Fibroblast of skin of abdomen (primary cell): Measurements from ENCODE around the gene EIF3C. TPM values are rescaled to one million over a fixed set of nuclear protein-coding genes. Genes with fewer than 3 reads are reported as not detected.
"Not testable (repeated sequence)": the region's sequence is repeated elsewhere in the genome, so short reads cannot be mapped to it uniquely, and the experiment has no call there.

Source experiments
- DNase-seq: peaks from one replicate; pipeline ENCODE4 v3.0.0-alpha.2; 2013
- polyA plus RNA-seq, 2 experiments: library from polyadenylated mRNA; unstranded; fragments of 120-200 nt; gene quantifications; one replicate each; pipeline ENCODE4 v1.2.1, GENCODE V29; 2013; ENCODE audit not compliant: insufficient read length in 2 of 2

Gene EIF3C, protein sequence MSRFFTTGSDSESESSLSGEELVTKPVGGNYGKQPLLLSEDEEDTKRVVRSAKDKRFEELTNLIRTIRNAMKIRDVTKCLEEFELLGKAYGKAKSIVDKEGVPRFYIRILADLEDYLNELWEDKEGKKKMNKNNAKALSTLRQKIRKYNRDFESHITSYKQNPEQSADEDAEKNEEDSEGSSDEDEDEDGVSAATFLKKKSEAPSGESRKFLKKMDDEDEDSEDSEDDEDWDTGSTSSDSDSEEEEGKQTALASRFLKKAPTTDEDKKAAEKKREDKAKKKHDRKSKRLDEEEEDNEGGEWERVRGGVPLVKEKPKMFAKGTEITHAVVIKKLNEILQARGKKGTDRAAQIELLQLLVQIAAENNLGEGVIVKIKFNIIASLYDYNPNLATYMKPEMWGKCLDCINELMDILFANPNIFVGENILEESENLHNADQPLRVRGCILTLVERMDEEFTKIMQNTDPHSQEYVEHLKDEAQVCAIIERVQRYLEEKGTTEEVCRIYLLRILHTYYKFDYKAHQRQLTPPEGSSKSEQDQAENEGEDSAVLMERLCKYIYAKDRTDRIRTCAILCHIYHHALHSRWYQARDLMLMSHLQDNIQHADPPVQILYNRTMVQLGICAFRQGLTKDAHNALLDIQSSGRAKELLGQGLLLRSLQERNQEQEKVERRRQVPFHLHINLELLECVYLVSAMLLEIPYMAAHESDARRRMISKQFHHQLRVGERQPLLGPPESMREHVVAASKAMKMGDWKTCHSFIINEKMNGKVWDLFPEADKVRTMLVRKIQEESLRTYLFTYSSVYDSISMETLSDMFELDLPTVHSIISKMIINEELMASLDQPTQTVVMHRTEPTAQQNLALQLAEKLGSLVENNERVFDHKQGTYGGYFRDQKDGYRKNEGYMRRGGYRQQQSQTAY
- polyA plus RNA-seq (2013, experiment 1 of 2; ENCODE audit: insufficient read length) = 503 TPM
- 479 TPM for polyA plus RNA-seq (2013, experiment 2 of 2; ENCODE audit: insufficient read length)

DNA sequence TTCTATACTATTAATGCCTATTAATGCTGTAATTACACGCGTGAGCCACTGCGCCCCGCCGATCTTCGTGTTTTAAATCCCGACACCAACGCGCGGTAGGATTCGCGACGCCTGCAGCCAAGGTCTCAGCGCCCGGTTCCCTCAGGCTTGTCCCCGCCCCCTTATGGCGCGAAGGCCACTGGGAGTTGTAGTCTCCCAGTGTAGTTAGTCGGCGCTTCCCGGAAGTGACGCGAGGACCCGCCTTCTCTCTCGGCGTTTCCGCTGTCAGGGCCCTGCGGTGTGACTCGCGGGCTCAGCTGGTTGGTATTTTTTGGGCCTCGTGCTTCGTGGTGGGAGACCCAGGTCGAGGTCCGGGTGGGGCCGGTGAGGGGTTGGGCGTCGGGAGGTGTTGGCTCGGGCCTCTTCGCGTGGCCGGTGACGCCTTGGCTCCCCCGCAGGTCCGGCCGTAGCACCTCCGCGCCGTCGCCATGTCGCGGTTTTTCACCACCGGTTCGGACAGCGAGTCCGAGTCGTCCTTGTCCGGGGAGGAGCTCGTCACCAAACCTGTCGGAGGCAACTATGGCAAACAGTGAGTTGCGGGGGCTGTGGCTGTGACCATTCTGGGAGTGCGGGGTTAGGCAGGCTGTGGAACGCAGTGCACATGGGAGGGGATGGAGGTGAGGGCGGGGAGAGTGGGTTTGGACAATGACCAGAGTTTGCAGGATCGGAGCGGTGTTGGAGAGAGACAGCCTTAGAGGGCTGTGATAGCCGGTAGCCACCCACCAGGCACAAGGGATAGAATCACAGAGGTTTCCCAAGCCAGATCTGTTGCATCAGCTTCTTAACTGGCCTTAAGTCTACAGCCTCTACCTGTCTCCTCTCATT is at the start of gene EIF3C:
EIF3C (plus strand) TSS at position 245 of the 864 bp plus-strand sequence; CDS start at position 468, 223 bp downstream.
- not testable (repeated sequence) for DNase-seq

DNA sequence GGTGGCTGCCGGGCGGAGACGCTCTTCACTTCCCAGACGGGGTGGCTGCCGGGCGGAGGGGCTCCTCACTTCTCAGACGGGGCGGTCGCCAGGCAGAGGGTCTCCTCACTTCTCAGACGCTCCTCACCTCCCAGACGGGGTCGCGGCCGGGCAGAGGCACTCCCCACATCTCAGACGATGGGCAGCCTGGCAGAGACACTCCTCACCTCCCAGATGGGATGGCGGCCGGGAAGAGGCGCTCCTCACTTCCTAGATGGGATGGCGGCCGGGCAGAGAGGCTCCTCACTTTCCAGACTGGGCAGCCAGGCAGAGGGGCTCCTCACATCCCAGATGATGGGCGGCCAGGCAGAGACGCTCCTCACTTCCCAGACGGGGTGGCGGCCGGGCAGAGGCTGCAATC is 45.0 kb upstream of the EIF3C start:
- not testable (repeated sequence) for DNase-seq

DNA sequence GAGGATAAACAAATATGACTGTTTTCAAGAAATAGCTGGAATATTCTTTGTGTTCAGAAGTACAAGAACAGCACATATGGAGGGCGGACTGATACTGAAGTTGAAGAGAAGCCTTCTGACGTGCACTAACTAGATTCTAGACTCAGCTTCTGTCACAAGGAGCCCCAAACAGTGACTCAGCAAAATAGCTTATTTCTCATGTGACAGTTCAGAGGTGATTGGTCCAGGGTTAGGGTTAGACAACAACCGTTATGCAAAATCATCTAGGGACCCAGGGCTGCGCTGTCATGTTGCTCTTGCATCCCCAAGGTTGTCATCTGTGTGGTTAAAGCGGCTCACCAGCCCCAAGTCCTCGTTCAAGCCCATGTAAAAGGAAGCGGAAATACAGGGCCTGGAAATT is 43.8 kb upstream of the EIF3C start:
- DNase-seq = not testable (repeated sequence)

DNA sequence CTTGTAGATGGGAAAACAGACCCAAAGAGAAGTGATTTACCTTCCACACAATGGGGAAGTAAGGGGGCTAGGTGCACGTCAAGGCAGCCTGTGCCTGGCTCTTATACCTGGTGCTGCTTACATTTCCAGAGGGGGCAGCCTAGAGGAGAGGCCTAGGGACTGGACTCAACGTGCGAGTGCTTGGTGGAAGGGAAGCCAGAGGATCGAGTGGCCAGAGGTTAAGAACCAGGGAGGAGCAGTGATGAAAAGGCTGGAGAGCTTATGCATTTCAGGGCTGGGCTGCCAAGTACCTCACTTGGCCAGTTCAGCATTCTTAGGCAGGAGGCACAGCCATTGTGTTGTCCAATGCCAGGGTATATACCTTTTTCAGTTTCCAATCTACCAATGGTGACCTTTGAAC is 43.1 kb upstream of the EIF3C start:
- DNase-seq = not testable (repeated sequence)

DNA sequence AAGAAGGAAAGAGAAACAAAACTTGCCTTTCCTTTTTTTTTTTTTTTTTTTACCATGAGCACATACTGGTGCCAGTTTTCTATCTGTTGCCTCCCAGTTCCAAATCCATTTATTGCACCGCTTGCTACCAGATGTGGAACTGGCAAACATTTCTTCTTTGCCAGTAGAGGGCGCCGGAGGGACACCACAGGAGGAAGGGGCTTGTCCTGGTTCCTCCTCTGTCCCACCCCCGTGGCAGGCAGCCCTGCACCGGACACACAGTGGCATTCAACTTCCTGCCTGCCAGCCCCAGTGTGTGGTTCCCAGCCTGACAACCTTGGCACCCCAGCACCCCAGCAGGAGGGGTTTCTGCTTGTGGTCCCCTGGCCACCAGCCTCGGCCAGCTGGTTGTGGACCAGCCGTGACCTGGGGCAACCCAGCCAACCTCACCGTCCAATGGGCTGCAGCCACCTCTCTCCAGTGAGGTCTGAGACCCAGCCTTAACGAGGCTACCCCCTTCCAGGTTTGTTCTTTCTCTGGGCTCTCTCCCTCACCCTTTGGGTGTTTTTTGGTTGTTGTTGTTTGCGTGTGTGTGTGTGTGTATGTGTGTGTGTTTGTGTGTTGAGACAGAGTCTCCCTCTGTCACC is 22.8 kb upstream of the EIF3C start:
- DNase-seq = not testable (repeated sequence)

DNA sequence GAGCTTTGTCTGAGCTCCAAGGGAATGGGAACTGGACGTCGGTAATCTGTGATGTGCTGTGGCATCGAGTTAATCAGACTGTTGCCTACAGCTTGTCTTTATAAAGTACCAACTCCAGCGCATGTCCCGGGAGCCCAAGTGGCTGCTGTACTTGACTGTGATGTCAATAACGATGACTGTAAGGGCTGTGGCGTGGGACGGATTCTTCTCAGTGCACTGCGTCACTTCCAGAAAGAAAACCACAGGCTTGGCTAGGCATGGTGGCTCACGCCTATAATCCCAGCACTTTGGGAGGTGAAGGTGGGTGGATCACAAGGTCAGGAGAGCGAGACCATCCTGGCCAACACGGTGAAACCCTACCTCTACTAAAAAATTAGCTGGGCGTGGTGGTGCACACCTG is 21.8 kb upstream of the EIF3C start:
- DNase-seq = not testable (repeated sequence)

DNA sequence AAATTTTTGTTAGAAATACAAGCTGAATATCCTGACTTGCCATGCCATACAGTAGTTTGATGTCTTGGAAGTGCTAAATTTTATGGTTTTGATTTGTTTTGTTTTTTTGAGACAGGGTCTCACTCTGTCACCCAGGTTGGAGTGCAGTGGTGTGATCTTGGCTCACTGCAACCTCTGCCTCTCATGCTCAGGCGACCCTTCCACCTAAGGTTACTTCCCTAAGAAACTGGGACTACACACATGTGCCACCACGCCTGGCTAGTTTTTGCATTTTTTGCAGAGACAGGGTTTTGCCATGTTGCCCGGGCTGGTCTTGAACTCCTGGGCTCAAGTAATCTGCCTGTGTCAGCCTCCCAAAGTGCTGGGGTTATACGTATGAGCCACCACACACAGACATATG is 19.5 kb upstream of the EIF3C start:
- DNase-seq = not testable (repeated sequence)

DNA sequence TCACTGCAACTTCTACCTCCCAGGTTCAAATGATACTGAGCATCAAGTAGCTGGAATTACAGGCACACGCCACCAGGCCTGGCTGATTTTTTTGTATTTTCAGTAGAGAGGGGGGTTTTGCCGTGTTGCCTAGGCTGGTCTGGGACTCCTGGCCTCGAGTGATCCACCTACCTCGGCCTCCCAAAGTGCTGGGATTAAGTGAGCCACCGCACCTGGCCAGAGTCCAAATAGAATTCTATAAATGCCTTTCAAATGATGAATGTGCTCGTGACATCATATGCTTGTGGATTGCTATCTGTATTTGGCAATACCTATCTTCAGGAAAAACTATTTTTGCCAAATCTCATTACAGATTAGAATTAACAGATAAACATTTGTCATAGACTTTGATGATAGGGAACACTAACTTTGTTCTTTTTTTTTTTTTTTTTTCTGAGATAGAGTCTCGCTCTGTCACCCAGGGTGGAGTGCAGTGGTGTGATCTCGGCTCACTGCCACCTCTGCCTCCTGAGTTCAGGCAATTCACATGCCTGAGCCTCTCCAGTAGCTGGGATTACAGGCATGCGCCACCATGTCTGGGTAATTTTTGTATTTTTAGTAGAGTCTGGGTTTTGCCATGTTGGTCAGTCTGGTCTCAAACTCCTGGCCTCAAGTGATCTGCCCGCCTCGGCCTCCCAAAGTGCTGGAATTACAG is 17.9 kb upstream of the EIF3C start:
- DNase-seq = not testable (repeated sequence)

DNA sequence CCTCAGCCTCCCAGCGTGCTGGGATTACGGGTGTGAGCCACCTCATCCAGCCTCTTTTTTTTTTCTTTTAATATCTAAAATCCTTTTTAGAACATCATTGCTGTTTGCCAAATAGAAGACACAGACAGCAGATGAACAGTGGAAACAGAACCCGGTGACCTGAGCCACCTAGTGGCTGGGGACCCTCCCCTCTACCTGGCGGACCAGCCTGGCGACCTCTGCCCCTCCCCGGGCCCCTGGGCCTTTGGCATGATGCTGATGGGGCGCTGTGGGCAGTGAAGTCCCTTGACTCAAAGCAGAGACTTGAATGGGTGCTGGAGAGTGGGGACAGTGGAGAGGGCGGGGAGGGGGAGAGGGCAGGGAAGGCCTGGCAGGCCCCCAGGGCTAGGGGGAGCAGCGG is 11.5 kb upstream of the EIF3C start:
- not testable (repeated sequence) for DNase-seq

DNA sequence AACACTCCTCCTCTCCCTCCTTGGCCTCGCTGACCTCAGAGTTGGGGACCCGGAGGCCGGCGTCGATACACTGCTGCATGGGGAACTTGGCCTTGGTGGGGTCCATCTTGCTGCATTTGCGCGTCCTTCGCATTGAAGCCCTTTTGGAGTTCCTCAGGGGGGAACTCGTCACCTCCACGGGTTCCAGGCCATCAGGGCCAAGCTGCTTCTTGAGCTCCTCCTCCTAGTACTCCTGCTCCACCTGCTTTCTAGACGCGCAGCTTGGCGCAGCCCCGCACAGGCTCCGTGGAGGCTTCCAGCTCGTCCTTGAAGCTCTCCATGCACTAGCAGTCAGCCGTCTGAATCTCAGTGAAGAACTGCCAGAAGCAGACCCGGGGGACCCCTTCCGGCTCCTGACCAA is 10.9 kb upstream of the EIF3C start:
- not testable (repeated sequence) for DNase-seq

DNA sequence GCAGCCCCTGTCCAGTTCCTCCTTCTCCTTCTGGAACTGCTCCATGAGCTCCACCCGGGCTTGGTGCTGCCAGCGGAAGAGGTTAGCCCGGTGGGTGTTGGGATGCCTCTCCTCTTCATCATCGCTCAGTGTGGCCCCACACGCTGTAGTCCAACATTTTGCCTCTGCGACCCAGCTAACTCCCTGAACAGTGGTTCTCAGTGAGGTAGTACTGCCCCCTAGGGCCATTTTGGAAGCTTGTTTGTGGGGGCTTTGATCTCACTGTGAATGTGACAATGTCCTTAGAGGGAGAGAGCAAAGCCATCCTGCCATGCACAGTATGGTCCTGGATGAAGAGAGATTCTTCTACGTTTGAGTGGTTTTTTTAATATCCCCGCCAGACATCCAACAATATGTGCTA is 9.9 kb upstream of the EIF3C start:
- DNase-seq = not testable (repeated sequence)

DNA sequence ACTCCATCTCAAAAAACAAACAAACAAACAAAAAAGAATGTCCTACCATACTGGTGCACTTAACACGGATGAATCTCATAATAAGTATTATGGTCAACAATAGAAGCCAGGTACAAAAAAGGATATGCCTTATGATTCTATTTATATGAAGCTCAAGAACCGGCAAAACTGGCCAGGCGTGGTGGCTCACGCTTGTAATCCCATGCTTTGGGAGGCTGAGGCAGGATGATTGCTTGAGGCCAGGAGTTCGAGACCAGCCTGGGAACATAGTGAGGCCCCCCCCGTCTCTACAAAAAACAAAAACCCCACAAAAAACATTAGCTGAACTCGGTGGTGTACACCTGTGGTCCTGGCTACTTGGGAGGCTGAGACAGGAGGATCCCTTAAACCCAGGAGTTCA is 7.0 kb upstream of the EIF3C start:
- DNase-seq = not testable (repeated sequence)

DNA sequence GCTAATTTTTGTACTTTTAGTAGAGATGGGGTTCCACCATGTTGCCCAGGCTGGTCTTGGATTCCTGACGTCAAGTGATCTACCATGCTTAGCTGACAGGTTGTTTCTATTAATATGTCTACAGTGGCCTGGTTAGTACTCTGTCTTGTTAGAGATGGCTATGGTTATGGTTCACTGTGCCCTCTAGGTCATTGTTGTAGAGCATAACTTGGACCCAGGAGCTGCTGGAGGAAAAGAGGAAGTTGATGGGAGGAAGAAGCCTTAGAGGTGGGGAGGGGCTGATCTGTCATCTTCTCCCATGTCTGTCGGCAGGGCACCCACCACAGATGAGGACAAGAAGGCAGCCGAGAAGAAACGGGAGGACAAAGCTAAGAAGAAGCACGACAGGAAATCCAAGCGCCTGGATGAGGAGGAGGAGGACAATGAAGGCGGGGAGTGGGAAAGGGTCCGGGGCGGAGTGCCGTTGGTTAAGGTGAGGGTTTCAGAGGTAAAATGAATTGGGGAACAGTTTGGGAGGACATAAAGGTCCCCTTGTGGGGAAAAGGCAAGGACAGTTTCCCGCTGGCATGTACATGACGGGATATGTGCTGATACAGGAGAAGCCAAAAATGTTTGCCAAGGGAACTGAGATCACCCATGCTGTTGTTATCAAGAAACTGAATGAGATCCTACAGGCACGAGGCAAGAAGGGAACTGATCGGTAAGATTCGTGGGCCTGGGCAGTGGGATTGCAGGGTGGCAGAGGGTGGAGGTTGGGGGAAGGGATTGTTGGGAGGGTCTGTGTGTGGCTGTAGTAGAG is 11.8 kb downstream of the EIF3C start:
- DNase-seq = not testable (repeated sequence)

DNA sequence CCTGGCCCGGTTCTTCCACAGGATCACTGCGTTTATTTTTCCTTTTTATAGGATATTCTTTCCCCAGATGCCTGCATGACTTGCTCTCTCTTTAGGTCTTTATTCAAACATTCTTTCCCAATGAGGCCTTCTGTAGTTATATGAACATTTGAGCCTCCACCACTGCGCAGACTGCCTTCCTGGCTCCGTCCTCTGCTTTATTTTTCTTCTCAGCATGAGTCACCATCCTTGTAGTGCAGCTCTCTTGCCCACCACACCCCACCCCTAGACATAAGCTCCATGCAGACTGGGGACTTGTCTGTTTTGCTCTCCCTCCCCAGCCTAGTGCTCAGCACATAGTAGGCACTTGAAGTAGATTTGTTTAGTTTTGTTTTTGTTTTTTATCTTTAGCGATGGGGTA is 20.0 kb downstream of the EIF3C start:
- DNase-seq = not testable (repeated sequence)

DNA sequence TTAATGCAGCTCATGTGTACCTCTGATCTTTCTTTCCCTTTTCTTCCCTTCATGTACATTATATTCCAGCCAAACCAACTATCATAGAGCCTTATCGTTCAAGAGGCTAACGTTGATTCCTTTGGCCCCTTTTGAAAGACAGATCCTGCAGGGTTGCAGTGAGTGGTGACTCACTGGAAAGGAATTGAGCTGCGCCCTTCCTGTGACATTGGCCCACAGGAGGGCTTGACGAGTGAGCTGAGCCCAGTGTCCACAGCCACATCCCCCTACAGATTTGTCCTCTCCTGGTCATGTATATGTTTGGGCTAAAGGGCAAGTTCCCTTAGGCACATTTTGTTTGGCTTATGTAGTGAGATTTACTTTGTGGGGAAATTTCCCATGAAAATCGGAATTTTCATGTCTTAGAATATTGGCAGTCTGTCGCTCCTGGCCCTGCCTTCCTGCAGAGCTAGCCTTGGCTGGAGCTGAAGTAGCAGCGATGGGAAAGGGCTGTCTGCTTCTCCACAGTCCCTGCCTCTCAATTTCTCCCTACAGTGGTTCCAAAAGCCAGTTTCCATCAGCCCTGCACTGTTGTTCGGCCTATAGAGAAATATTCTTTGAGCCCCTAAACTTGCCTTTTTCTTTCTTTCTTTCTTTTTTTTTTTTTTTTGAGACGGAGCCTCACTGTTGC is 21.3 kb downstream of the EIF3C start:
- not testable (repeated sequence) for DNase-seq

DNA sequence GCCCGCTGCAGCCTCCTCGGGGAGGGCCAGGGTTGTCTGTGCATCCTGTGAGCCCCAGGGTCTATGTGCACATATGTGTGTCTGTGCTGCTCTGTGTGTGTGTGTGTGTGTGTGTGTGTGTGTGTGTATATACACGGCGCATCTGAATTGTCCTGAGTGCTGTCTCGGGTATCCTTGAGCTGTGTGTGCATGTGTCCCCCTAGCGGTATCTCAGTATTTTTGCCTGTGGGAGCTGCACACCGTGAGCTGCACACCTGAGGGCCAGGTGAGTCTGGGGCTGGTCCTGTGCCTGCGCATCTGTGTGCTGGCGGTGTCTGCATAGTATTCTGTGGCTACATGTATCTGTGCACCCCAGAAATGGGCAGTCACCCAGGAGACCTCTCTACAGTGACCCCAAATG is 28.5 kb downstream of the EIF3C start:
- not testable (repeated sequence) for DNase-seq

DNA sequence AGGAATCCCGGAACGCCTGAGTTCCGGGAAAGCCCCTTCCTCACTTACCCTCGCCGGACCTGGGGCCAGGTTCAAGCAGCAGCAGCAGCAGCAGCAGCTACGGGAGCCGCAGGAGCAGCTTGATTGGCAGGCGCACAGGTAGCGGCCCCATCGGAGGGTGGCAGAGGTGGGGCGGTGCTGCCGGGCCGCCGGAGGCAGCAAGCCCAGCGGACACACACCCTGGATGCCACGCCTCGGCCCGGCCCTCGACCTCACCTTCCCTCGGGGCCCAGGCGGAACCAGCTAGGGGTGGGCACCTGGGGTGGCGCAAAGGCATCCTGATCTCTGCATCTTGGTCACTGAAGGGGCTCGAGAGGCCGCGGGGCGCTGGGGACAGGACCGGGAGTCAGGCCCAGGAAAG is 29.4 kb downstream of the EIF3C start:
- not testable (repeated sequence) for DNase-seq

DNA sequence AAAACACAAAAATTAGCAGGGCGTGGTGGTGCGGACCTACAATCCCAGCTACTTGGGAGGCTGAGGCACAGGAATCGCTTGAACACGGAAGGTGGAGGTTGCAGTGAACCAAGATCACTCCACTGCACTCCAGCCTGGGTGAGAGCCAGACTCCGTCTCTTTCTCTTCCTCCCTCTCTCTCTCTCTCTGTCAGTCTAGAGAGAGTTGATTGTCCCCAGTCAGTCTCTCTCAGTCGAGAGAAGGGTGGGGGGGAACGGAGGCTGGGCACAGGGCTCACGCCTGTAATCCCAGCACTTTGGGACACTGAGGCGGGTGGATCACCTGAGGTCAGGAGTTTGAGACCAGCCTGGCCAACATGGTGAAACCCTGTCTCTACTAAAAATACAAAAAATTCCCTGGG is 30.0 kb downstream of the EIF3C start:
- DNase-seq = not testable (repeated sequence)

DNA sequence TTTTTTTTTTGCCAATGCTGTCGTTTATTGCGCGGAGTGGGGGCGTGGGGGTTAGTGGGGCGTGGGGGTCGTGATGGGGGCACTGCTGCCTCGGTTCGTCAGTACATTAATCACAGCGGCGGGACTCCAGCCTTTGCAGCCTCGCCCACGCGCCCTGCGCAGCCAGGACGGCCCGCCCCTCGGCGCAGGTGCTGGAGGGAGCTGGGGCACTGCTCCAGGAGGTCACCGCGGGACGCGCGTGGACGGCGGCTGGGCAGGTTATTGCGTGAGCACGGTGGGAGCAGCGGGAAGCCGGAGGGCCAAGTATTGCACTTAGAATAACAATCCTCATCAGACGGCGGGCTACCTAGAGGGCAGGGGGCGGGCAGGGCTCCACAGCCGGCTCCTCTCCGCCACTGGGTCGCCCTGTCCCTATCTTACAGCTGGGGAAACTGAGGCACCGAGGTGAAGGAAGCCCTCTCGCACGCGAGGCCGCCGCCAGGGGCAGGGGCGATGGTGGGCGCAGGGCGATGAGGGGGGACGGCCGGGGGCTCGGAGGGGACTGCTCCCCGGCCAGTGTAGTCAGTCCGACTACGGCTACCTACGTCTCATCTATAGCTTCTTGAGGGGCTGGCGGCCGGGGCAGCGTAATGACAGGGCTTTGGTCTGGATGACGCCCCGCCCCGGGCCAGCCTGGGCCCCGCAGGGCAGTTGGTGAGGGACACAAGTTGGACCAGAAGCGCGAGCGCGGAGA is 35.5 kb downstream of the EIF3C start:
- DNase-seq = not testable (repeated sequence)
